HCT116 (cell line): ENCODE results near the gene ABR. TPM values are rescaled to one million over a fixed set of nuclear protein-coding genes. Genes with fewer than 3 reads are reported as not detected.

Source experiments
- ATAC-seq: fragments of 200-7000 bp; cut with Tn5 transposase; 2 replicates; pipeline ENCODE4 v1.9.1; 2020; ENCODE audit warnings: mild to moderate bottlenecking, moderate library complexity
- BruUV-seq: library from RNA; stranded (reverse); fragments of 400-500 nt; replicated peaks from 2 replicates; lab custom pipeline; 2021; lab: Mats Ljungman, UMichigan
- CTCF ChIA-PET: fragments of 300-600 bp; sonication (Branson Sonifier 250); formaldehyde crosslinking; loops from one replicate; lab custom pipeline; 2021; ENCODE audit warnings: antibody characterized with exemption; lab: Charles Lee
- POLR2A ChIA-PET: fragments of 300-600, 350-600 bp; sonication (Branson Sonifier 250); formaldehyde crosslinking; loops from one replicate; lab custom pipeline; 2021; ENCODE audit warnings: antibody characterized with exemption; lab: Charles Lee
- RAD21 ChIA-PET, 2 experiments: fragments of 300-600 bp; sonication (Branson Sonifier 250); formaldehyde crosslinking; loops; one replicate each; lab custom pipeline; 2023; ENCODE audit warnings: low total read pairs in 2 of 2; ENCODE audit not compliant: uncharacterized antibody in 2 of 2, unreplicated experiment in 2 of 2, low non-redundant PET in 1 of 2; lab: Charles Lee
- DNase-seq: peaks from one replicate; pipeline ENCODE4 v3.0.0-alpha.2; 2010; ENCODE audit warnings: low read depth, low spot score
- H2AFZ ChIP-seq: fragments of 200-600 bp; shearing (Covaris generic), sonication (generic); 2 replicates; pipeline ENCODE4 v1.6.1; 2017; ENCODE audit warnings: low read depth, mixed run types, mixed read lengths, antibody characterized with exemption, low read length; ENCODE audit not compliant: poor library complexity, severe bottlenecking
- H3K27ac ChIP-seq: 2 replicates; pipeline ENCODE4 v1.5.1; 2012; ENCODE audit warnings: low read depth, low read length
- H3K27me3 ChIP-seq: fragments of 200-600 bp; sonication (generic); 2 replicates; pipeline ENCODE4 v1.6.1; 2016; ENCODE audit warnings: mixed run types, low read length, mixed read lengths; ENCODE audit not compliant: insufficient read depth
- H3K36me3 ChIP-seq, 2 experiments: fragments of 200-500 bp in 1 of 2; fragments of 200-600 bp in 1 of 2; sonication (Bioruptor generic) in 1 of 2; sonication (generic) in 1 of 2; 2 replicates each; pipeline versions ENCODE4 v1.5.1 to v1.6.1; 2014 to 2016; ENCODE audit warnings: low read length in 2 of 2, inconsistent platforms in 1 of 2, mixed read lengths in 1 of 2, mixed run types in 1 of 2; ENCODE audit not compliant: insufficient read depth in 2 of 2, control insufficient read depth in 1 of 2
- H3K4me1 ChIP-seq, 2 experiments: fragments of 200-600 bp in 1 of 2; sonication (generic) in 1 of 2; 2 replicates each; pipeline versions ENCODE4 v1.5.1 to v1.6.1; 2012 to 2017; ENCODE audit warnings: low read length in 2 of 2, inconsistent platforms in 1 of 2, mild to moderate bottlenecking in 1 of 2, mixed read lengths in 1 of 2, mixed run types in 1 of 2, moderate library complexity in 1 of 2; ENCODE audit not compliant: insufficient read depth in 2 of 2, control insufficient read depth in 1 of 2
- H3K4me2 ChIP-seq: fragments of 200-600 bp; sonication (generic); 2 replicates; pipeline ENCODE4 v1.6.1; 2017; ENCODE audit warnings: mixed run types, low read length, mixed read lengths
- H3K4me3 ChIP-seq, 2 experiments: fragments of 200-600 bp in 1 of 2; sonication (generic) in 1 of 2; replicated peaks in 1 of 2; 2 replicates each; pipeline ENCODE4 v1.5.1; 2011 to 2016; ENCODE audit warnings: low read length in 2 of 2, control low read depth in 1 of 2, low read depth in 1 of 2, mild to moderate bottlenecking in 1 of 2, mixed read lengths in 1 of 2, mixed run types in 1 of 2
- H3K79me2 ChIP-seq: fragments of 200-600 bp; sonication (generic); 2 replicates; pipeline ENCODE4 v1.6.1; 2017; ENCODE audit warnings: mild to moderate bottlenecking, mixed run types, low read length, moderate library complexity, mixed read lengths; ENCODE audit not compliant: insufficient read depth
- H3K9ac ChIP-seq: fragments of 200-600 bp; sonication (generic); 2 replicates; pipeline ENCODE4 v1.6.1; 2016; ENCODE audit warnings: low read length, mixed read lengths
- H3K9me2 ChIP-seq: fragments of 200-600 bp; sonication (generic), shearing (Covaris generic); 2 replicates; pipeline ENCODE4 v1.6.1; 2017; ENCODE audit warnings: mixed run types, mild to moderate bottlenecking, moderate library complexity; ENCODE audit not compliant: insufficient read depth
- H3K9me3 ChIP-seq, 2 experiments: fragments of 200-500 bp in 1 of 2; fragments of 200-600 bp in 1 of 2; sonication (Bioruptor generic) in 1 of 2; sonication (generic) in 1 of 2; 2 replicates each; pipeline ENCODE4 v1.6.1; 2014 to 2017; ENCODE audit warnings: low read length in 2 of 2, mixed read lengths in 2 of 2, inconsistent platforms in 1 of 2, low read depth in 1 of 2, mild to moderate bottlenecking in 1 of 2, mixed run types in 1 of 2, moderate library complexity in 1 of 2; ENCODE audit not compliant: control insufficient read depth in 1 of 2, insufficient read depth in 1 of 2
- H4K20me1 ChIP-seq: fragments of 200-600 bp; sonication (generic), shearing (Covaris generic); 2 replicates; pipeline ENCODE4 v1.6.1; 2017; ENCODE audit warnings: mixed run types, mild to moderate bottlenecking, moderate library complexity; ENCODE audit not compliant: insufficient read depth
- ELF1 ChIP-seq: IDR thresholded peaks from 2 replicates; pipeline ENCODE4 v1.6.1; 2012; ENCODE audit warnings: low read depth, borderline replicate concordance
- EZH2phosphoT487 ChIP-seq: fragments of 200-600 bp; IDR thresholded peaks from 2 replicates; pipeline ENCODE4 v1.6.1; 2018; ENCODE audit warnings: antibody characterized with exemption, borderline replicate concordance
- POLR2A ChIP-seq: IDR thresholded peaks from 2 replicates; pipeline ENCODE4 v1.7.0; 2011; ENCODE audit warnings: borderline replicate concordance; ENCODE audit not compliant: insufficient read depth, insufficient read length; ENCODE audit errors: extremely low read depth
- SP1 ChIP-seq: IDR thresholded peaks from 2 replicates; pipeline ENCODE4 v1.6.1; 2012; ENCODE audit warnings: low read depth
- SRF ChIP-seq: IDR thresholded peaks from 2 replicates; pipeline ENCODE4 v1.6.1; 2012; ENCODE audit warnings: low read depth
- ZBTB33 ChIP-seq: IDR thresholded peaks from 2 replicates; pipeline ENCODE4 v1.6.1; 2011; ENCODE audit warnings: mild to moderate bottlenecking, low read length, moderate library complexity; ENCODE audit not compliant: insufficient replicate concordance; ENCODE audit errors: extremely low read depth
- ZFX ChIP-seq: fragments of 450-650 bp; IDR thresholded peaks from 2 replicates; pipeline ENCODE4 v1.6.1; 2017
- ZNF274 ChIP-seq: fragments of 200-500 bp; sonication (Bioruptor generic); IDR thresholded peaks from 2 replicates; pipeline ENCODE4 v1.6.1; 2014; ENCODE audit warnings: mild to moderate bottlenecking, low read depth, low read length, inconsistent platforms
- intact Hi-C: fragments of 100-400 bp; cut with micrococcal nuclease; formaldehyde crosslinking; loops from 2 replicates; pipeline ENCODE4 v1.10.0; 2022
- total RNA-seq: library from RNA; stranded (reverse); gene quantifications from one replicate; pipeline ENCODE4 v1.2.1, GENCODE V29; 2021; ENCODE audit not compliant: unreplicated experiment

ABR gene
- total RNA-seq, 1 experiment from 2014 or later, result 58.5 TPM

DNA sequence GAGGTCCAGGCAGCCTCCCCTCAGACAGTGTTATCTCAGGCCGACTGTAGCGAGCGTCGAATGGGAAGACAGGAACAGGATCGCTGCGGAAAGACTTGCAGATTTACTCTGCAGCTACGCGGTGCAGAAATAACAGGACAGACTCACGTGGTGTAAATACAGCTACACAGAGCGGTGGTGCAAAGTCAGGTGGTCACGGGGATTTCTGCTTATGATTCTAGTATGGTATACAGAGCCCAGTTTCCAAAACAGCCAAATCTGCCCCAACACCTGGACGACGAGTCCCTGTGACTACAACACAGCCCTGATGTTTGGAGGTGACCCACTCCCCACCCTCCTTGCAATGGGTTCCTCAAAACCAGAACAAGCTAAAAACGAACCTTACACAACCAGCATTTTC lies 40.6 kb upstream of the ABR start:
- Histone ChIP-seq H4K20me1 (no peaks in the 10 kb centered on the region), H3K4me3 (no peak overlapping the region), H3K9ac (no peak overlapping the region), H3K9me2 (no peaks in the 10 kb centered on the region), H3K9me3 (no peaks in the 10 kb centered on the region), H3K27me3 (no peaks in the 10 kb centered on the region), H3K4me1 (no peaks in the 10 kb centered on the region), H3K79me2 (no peaks in the 10 kb centered on the region), H3K4me2 (no peak overlapping the region), H2AFZ (no peak overlapping the region), H3K36me3 (no peaks in the 10 kb centered on the region), H3K27ac (no peak overlapping the region)
- intact Hi-C loops, result no loop called here
- no TSS peak for BruUV-seq
- ATAC-seq (no peak), DNase-seq (no peak)
- ChIA-PET CTCF (no interaction called here), POLR2A (no interaction called here), RAD21 (interaction anchor here in 1 of 2 experiments (0.6 kb wide), 1 partner anchor 15 kb away, joined by 5 read pairs; no protein-coding TSS in a partner anchor)
- TF ChIP-seq ZFX (no peak), SRF (no peak), ZBTB33 (no peak)

GRCh38 chr17:1217089-1217385 lies 37.3 kb upstream of the ABR start:
- ATAC-seq (no peak), DNase-seq (no peak)
- Histone ChIP-seq H3K4me3 (no peak overlapping the region), H3K9ac (no peak overlapping the region), H3K9me3 (no peaks in the 10 kb centered on the region), H3K79me2 (no peaks in the 10 kb centered on the region), H4K20me1 (no peaks in the 10 kb centered on the region), H3K4me1 (peaks cover 9 to 14% of the 10 kb centered on the region in 2 experiments; a peak in 3 of 4 replicates), H3K4me2 (no peak overlapping the region), H3K27ac (no peak overlapping the region), H3K27me3 (no peaks in the 10 kb centered on the region), H3K36me3 (no peaks in the 10 kb centered on the region), H2AFZ (no peak overlapping the region), H3K9me2 (no peaks in the 10 kb centered on the region)
- no TSS peak for BruUV-seq
- ChIA-PET RAD21 (no interaction called here), CTCF (no interaction called here), POLR2A (no interaction called here)
- intact Hi-C loops, result no loop called here
- no peak for TF ChIP-seq EZH2phosphoT487
- TF ChIP-seq POLR2A, result no peak
- TF ChIP-seq SP1, result no peak
- no peak for TF ChIP-seq ELF1
- no peak for TF ChIP-seq ZBTB33
- TF ChIP-seq ZFX, result no peak
- no peak for TF ChIP-seq SRF
- TF ChIP-seq ZNF274, result no peak
